ENCODE data around the gene KLRB1. TPM values are rescaled to one million over a fixed set of nuclear protein-coding genes. Genes with fewer than 3 reads are reported as not detected.
"Not testable (repeated sequence)": the region's sequence is repeated elsewhere in the genome, so short reads cannot be mapped to it uniquely, and the experiment has no call there.

The KLRB1 gene
- total RNA-seq, 1 experiment from 2014 or later = not detected

GRCh38 chr12:9604287-9604686 lies 3.4 kb downstream of the KLRB1 start:
- H3K4me3 ChIP-seq = no peak overlapping the region
- no peaks in the 10 kb centered on the region for H3K4me1 ChIP-seq
- no peak overlapping the region for H3K27ac ChIP-seq
- no peak for DNase-seq
- H3K27me3 ChIP-seq = no peaks in the 10 kb centered on the region
- no peaks in the 10 kb centered on the region for H3K36me3 ChIP-seq
- H3K9me3 ChIP-seq (replicated peaks) = no peaks in the 10 kb centered on the region

GRCh38 chr12:9600426-9600825 lies 7.3 kb downstream of the KLRB1 start:
- H3K27me3 ChIP-seq; H3K27ac ChIP-seq; H3K4me3 ChIP-seq; H3K36me3 ChIP-seq; H3K4me1 ChIP-seq; H3K9me3 ChIP-seq (replicated peaks); DNase-seq: not testable (repeated sequence)

GRCh38 chr12:9598363-9598762 lies 9.4 kb downstream of the KLRB1 start:
- no peaks in the 10 kb centered on the region for H3K36me3 ChIP-seq
- H3K9me3 ChIP-seq (replicated peaks) = no peaks in the 10 kb centered on the region
- DNase-seq = no peak
- H3K4me1 ChIP-seq = no peaks in the 10 kb centered on the region
- H3K27me3 ChIP-seq = no peaks in the 10 kb centered on the region
- no peak overlapping the region for H3K4me3 ChIP-seq
- no peak overlapping the region for H3K27ac ChIP-seq

GRCh38 chr12:9597365-9597764 lies 10.4 kb downstream of the KLRB1 start:
- no peak for DNase-seq
- Histone ChIP-seq H3K4me1 (no peaks in the 10 kb centered on the region), H3K27ac (no peak overlapping the region), H3K9me3 (replicated peaks) (no peaks in the 10 kb centered on the region), H3K36me3 (no peaks in the 10 kb centered on the region), H3K4me3 (no peak overlapping the region), H3K27me3 (no peaks in the 10 kb centered on the region)

GRCh38 chr12:9590441-9590840 lies 17.3 kb downstream of the KLRB1 start:
- H3K4me3 ChIP-seq = no peak overlapping the region
- H3K27me3 ChIP-seq = no peaks in the 10 kb centered on the region
- no peak for DNase-seq

GRCh38 chr12:9588749-9589148 lies 19.0 kb downstream of the KLRB1 start:
- H3K27ac ChIP-seq = peak overlapping the region; percentile 59
- H3K9me3 ChIP-seq (replicated peaks) = no peaks in the 10 kb centered on the region
- H3K27me3 ChIP-seq = no peaks in the 10 kb centered on the region
- peak; percentile 36 to 56 for DNase-seq
- H3K4me3 ChIP-seq = no peak overlapping the region
- H3K36me3 ChIP-seq = no peaks in the 10 kb centered on the region
- H3K4me1 ChIP-seq = peaks cover 23% of the 10 kb centered on the region

More at GRCh38 chr12:9590441-9590840, 17.3 kb downstream of the KLRB1 start:
- H3K4me1 ChIP-seq = peaks cover 23% of the 10 kb centered on the region
- no peaks in the 10 kb centered on the region for H3K36me3 ChIP-seq
- no peak overlapping the region for H3K27ac ChIP-seq
- no peaks in the 10 kb centered on the region for H3K9me3 ChIP-seq (replicated peaks)

- Histone ChIP-seq H3K4me1 (peaks cover 23% of the 10 kb centered on the region), H3K27ac (peak overlapping the region; percentile 59), H3K9me3 (replicated peaks) (no peaks in the 10 kb centered on the region), H3K27me3 (no peaks in the 10 kb centered on the region), H3K36me3 (no peaks in the 10 kb centered on the region), H3K4me3 (no peak overlapping the region)
- DNase-seq = peak; percentile 22 to 51
Measured at GRCh38 chr12:9587987-9588600, 19.6 kb downstream of the KLRB1 start.

GRCh38 chr12:9577729-9578128 lies 30.0 kb downstream of the KLRB1 start:
- H3K9me3 ChIP-seq (replicated peaks); H3K27ac ChIP-seq; H3K27me3 ChIP-seq; DNase-seq; H3K36me3 ChIP-seq; H3K4me3 ChIP-seq; H3K4me1 ChIP-seq: not testable (repeated sequence)

- not testable (repeated sequence) for H3K36me3 ChIP-seq; H3K27me3 ChIP-seq; H3K9me3 ChIP-seq (replicated peaks); H3K4me1 ChIP-seq; H3K27ac ChIP-seq; DNase-seq; H3K4me3 ChIP-seq
Measured at GRCh38 chr12:9567151-9567550, 40.6 kb downstream of the KLRB1 start.

GRCh38 chr12:9566113-9566512 lies 41.6 kb downstream of the KLRB1 start:
- DNase-seq; H3K27me3 ChIP-seq; H3K27ac ChIP-seq; H3K9me3 ChIP-seq (replicated peaks); H3K4me3 ChIP-seq; H3K36me3 ChIP-seq; H3K4me1 ChIP-seq: not testable (repeated sequence)

- H3K27ac ChIP-seq; DNase-seq; H3K27me3 ChIP-seq; H3K36me3 ChIP-seq; H3K4me1 ChIP-seq; H3K9me3 ChIP-seq (replicated peaks); H3K4me3 ChIP-seq: not testable (repeated sequence)
Measured at GRCh38 chr12:9564418-9564817, 43.3 kb downstream of the KLRB1 start.

- H3K4me1 ChIP-seq; H3K36me3 ChIP-seq; DNase-seq; H3K9me3 ChIP-seq (replicated peaks); H3K4me3 ChIP-seq; H3K27ac ChIP-seq; H3K27me3 ChIP-seq: not testable (repeated sequence)
Measured at GRCh38 chr12:9562841-9563453, 44.8 kb downstream of the KLRB1 start.

- not testable (repeated sequence) for H3K4me1 ChIP-seq; H3K4me3 ChIP-seq; H3K36me3 ChIP-seq; H3K9me3 ChIP-seq (replicated peaks); H3K27ac ChIP-seq; H3K27me3 ChIP-seq
- peak; percentile 5 to 41 for DNase-seq
Measured at GRCh38 chr12:9545489-9545888, 62.2 kb downstream of the KLRB1 start.
